Measurements from ENCODE around the gene RRP7A.
"Not testable (repeated sequence)": the region's sequence is repeated elsewhere in the genome, so short reads cannot be mapped to it uniquely, and the experiment has no call there.

The RRP7A gene, protein sequence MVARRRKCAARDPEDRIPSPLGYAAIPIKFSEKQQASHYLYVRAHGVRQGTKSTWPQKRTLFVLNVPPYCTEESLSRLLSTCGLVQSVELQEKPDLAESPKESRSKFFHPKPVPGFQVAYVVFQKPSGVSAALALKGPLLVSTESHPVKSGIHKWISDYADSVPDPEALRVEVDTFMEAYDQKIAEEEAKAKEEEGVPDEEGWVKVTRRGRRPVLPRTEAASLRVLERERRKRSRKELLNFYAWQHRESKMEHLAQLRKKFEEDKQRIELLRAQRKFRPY

DNA sequence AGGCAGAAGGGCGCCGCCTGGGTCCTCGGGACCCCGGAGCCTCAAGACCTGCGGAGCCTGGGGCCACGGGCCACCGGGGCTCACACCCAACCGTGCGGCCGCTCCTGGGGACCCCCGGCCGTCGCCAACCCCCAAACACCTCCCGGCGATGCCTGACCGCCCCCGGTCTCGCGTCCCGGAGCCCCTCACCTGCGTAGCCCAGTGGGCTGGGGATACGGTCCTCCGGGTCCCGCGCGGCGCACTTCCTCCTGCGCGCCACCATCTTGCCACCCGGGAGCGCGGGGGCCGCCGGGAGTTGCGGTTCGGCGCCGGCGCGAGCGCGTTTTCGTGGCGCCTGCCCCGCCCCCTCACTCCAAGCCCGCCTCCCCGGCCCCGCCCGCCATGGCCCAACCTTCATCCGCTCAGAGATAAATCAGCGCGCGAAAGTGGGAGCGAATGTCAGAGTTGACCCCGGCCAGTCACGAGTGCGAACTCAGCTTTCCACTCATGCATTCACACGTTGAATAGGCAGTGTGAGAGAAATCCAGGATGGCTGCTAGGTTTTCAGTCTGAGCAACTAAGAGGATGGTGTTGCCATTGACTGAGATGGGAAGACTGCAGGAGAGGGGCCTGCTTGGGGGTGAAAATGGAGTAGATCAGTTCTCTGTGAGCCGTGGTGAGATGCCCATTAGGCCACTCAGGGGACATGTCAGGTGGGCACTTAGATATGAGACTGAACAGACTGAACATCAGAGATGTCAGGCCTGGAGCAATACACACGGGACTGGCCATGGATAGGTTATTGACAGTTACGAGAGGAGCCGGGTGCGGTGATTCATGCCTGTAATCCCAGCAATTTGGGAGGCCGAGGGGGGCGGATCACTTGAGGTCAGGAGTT is at the start of gene RRP7A:
TSS of gene RRP7A (minus strand) at position 272 of the 877 bp plus-strand sequence. CDS start at position 262, 10 bp downstream.
- no peak for FAIRE-seq
- peak; percentile 57 for DNase-seq (ENCODE audit: insufficient read length, low spot score)

DNA sequence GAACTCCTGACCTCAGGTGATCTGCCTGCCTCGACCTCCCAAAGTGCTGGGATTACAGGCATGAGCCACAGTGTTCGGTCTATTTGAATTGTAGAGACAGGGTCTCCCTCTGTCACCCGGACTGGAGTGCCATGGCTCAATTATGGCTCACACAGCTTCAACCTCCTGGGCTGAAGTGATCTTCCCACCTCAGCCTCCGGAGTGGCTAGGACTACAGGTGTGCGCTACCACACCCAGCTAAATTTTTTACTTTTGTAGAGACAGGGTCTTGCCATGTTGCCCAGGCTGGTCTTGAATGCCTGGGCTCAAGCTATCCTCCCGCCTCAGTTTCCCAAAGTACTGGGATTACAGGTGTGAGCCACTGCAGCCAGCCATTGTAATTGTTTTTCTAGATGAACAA is 48.4 kb upstream of the RRP7A start:
- DNase-seq (ENCODE audit: insufficient read length, low spot score); FAIRE-seq: not testable (repeated sequence)

DNA sequence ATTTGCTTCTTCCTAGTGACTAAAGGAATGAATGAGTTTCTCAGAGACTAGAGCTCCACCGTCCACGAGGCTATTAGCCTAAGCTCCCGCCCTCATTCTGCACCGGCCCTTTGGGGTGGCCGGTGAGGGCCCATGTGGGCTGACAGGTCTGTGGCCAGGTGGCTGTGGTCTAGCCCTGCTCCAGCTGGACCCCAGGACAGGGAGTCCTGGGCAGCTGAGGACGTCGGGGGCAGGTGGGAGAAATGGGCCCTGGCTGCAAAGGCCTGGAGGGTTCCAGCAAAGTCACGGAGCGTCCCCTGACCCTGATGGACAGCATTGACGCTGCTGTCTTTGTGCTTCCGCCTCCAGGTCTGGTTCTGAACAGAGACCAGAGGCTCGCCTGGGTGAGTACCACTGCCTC is 46.4 kb upstream of the RRP7A start:
- FAIRE-seq (no peak), DNase-seq (ENCODE audit: insufficient read length, low spot score) (no peak)

DNA sequence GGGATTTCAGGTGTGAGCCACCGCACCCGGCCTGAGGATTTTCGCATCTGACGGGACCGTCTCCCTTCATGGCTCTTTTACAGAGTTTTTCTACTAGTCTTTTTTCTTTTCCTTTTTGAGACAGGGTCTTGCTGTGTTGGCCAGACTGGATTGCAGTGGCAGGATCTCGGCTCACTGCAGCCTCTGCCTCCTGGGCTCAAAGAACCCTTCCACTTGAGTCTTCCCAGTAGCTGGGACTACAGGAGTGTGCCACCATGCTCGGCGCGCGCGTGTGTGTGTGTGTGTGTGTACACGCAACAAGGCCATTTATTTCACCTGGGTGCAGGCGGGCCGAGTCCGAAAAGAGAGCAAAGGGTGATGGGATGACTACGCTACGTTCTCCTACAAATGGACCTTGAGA is 45.1 kb upstream of the RRP7A start:
- FAIRE-seq (no peak), DNase-seq (ENCODE audit: insufficient read length, low spot score) (no peak)

DNA sequence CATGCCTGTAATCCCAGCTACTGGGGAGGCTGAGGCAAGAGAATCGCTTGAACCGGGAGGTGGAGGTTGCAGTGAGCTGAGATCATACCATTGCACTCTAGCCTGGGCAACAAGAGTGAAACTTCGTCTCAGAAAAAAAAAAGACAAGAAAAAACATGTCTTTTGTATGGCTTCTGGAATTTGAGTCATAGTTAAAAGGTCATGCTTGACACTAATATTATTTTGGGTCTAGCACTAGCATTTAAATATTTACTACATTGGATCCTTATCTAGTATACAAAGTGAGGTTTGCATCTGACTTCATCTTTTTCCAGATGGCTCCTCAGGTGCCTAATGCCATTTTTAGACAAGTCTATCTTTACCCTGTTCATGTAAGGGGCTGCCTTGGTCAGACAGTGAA is 44.3 kb upstream of the RRP7A start:
- not testable (repeated sequence) for DNase-seq (ENCODE audit: insufficient read length, low spot score); FAIRE-seq

DNA sequence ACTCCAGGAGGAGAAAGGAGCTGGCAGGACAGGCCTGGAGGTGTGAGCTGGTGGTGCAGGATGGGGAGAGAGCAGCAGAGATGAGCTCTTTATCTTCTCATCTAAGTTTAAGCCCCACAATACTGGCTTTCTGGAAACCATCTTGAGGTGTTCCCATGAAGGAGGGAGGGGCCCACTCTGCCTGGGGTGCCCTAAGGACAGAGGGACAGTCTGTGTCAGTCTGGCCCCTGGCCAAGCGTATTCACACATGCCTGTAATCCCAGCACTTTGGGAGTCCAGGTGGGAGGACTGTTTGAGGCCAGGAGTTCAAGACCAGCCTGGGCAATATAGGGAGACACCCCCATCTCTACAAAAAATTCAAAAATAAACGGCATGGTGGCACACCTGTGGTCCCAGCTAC is 43.1 kb upstream of the RRP7A start:
- no peak for DNase-seq (ENCODE audit: insufficient read length, low spot score)
- FAIRE-seq: no peak

DNA sequence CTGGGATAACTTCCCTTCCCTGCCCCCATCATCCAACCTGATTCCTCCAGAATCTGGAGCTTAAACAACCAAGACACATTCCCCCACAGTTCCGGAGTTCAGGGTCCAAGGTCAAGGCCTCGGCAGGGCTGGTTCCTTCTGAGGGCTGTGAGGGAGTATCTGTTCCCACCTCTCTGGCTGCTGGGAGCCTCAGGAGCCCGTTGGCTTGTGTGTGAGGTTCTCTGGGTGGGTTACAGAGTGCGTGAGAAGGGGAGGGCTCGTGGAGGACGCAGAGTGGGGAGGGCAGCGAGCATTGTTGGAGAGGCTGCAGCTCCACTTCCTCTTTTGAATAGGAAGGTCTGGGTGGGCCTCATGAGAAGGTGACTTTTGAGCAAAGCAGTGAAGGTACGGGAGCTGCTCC is 42.7 kb upstream of the RRP7A start:
- no peak for DNase-seq (ENCODE audit: insufficient read length, low spot score)
- no peak for FAIRE-seq

DNA sequence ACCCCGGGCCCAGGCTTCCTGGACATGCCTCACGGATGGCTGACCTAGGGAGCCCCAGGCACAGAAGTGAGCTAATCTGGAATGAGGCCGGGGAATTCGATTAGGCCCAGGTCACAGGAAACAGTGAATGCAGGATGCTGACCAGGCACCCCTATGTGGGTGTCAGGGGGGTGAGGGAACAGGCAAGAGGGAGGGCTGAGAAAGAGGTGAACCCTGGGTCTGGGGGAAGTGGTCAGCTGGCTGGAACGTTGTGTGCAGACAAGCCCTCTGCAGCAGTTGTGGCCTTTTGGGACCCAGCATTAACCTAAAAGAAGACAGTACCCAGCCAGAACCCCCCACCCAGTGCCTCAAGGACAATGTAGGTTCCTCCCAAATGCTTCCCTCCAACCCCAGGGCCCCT is 42.3 kb upstream of the RRP7A start:
- FAIRE-seq (no peak), DNase-seq (ENCODE audit: insufficient read length, low spot score) (no peak)

DNA sequence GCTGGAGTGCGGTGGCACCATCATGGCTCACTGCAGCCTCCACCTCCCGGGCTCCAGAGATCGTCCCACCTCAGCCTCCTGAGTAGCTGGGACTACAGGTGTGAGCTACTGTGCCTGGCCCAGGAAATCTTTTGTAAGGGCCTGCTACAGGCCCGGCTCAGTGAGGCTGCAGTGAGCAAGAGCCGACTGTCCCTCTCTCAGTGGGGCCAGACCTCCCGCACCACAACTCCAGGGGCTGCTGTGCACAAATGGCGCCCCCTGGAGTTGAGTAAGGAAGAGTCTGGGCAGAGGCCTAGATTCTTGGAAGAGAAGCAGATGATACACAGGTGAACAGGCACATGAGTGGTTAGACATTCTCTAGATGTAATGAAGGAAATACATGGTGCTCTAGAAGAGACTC is 41.2 kb upstream of the RRP7A start:
- no peak for DNase-seq (ENCODE audit: insufficient read length, low spot score)
- no peak for FAIRE-seq

DNA sequence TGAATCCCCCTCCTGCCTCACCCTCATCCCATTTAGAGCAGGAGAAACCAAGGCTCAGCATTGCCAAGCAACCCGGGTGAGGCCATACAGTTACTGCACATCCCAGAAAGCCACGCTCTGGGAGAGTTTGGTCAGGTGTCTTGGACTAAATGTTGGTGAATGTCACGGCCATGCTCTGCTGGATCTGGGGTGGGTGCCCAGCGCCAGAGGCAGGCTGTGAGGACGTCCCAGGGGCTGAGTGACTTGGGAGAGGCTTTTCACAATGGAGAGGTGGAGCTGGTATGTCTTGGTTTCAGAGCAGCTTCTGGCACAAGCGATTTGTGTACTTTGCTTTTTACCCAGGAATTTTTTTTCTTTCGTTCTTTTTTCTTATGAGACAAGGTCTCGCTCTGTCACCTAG is 40.8 kb upstream of the RRP7A start:
- DNase-seq (ENCODE audit: insufficient read length, low spot score) (no peak), FAIRE-seq (no peak)

DNA sequence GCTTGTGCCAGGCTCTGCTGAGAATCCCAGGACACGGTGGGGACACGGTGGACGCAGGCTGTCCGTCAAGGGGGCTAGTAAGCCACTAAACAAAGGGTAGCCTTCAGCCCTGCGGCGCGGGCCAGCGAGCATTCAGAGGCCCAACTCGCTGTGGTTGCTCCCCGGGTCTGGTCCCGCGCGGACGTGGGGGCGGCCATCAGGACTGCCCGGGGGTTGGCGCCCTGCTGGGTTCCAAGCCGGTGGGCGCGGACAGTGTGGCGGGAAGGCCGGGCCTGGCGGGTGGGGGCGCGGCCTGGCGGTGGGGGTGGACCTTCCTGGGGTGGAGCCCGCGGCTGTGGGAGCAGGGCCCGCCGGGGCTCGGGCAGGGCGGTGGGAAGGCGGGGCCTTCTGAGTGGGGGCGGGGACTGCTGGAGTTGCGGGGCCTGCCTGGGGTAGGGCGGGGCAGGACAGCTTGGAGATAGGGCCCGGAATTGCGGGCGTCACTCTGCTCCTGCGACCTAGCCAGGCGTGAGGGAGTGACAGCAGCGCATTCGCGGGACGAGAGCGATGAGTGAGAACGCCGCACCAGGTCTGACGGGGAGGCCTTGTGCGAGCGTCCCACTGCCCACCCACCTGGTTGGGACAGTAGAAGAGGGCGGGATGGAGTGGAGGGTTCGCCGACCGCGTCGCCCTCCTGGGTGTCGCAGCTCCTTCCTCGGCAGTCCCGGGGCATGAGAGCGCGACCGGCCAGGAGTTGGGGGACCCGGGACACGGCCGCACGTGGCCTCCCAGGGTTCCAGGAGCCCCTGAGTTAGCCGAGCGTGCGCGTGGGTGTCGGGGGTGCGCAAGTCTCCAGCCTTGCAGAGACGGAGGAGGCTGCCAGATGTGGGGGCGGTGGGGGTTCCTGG is 34.1 kb upstream of the RRP7A start, which contains the start of gene SERHL2:
TSS of gene SERHL2 (plus strand) at position 482 of the 887 bp plus-strand sequence. CDS start at position 547, 65 bp downstream.
- FAIRE-seq: no peak
- peak; percentile 37 for DNase-seq (ENCODE audit: insufficient read length, low spot score)

DNA sequence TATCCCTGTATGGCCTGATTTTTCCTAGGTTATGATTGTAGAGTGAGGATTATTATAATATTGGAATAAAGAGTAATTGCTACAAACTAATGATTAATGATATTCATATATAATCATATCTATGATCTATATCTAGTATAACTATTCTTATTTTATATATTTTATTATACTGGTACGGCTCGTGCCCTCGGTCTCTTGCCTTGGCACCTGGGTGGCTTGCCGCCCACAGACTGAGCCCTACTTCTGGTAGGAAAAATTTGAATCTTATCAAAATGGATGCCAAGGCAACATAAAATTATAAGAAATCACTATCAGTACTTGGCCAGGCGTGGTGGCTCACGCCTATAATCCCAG is 32.7 kb upstream of the RRP7A start:
- not testable (repeated sequence) for FAIRE-seq; DNase-seq (ENCODE audit: insufficient read length, low spot score)

DNA sequence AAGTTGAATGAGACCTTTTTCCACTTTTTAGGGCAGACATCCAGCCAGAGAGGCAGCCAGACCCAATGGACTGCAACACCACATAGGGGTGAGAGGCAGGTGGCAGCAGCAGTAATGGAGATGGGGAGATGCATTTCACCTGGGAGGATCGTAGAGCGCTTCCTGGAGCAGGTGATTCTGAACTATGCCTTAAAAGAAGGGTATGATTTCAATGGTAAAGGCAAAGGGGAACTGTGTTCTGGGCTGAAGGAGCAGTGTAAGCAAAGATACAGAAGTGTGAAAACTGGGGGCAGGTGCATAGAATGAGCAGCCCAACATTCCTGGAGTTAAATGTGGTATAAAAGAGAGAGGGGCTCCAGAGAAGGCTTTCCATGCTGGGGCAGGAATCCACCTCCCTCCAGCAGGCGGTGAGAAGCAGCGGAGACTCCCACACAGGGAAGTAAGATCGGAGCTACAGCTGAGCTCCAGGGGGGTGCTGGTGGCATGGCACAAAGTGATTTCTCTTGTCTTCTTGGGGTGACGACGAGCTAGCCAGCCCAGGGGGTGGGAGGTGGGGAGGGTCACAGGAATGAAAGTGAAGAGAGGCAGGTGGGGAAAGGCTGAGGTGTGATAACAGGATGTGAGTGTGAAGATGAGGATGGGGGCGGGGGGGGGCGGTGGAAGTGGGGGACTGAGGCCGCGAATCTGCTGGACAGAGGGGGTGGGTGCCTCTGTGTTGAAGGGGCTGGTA is 29.9 kb upstream of the RRP7A start:
- no peak for FAIRE-seq
- DNase-seq (ENCODE audit: insufficient read length, low spot score): no peak

DNA sequence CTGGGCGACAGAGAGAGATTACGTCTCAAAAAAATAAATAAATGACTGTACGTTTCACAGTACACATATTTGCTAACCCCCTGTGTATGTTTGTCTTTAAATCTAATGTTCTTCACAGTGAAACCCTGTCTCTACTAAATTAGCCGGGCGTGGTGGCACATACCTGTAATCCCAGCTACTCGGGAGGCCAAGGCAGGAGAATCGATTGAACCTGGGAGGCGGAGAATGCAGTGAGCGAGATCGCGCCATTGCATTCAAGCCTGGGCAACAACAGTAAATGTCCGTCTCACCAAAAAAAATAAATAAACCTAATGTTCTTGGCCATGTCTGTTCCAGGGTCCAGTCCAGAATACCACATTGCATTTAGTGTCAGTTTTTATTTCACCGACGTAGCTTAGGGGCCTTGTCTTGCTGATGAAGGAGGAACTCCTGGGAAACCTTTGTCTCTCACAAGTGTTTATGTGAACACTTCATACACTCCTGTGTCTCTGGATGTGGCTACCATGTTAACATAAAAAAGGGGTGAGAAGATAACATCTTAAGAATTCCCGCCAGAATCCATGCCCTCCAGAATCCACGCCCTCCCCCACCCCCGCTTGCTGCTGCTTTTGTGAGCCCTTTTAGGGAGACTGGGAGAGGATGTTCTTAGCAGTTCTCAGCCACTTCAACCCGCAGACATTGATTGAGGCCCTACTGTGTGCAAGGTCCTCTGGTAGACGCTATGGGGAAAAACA is 29.2 kb upstream of the RRP7A start:
- FAIRE-seq (no peak), DNase-seq (ENCODE audit: insufficient read length, low spot score) (no peak)

DNA sequence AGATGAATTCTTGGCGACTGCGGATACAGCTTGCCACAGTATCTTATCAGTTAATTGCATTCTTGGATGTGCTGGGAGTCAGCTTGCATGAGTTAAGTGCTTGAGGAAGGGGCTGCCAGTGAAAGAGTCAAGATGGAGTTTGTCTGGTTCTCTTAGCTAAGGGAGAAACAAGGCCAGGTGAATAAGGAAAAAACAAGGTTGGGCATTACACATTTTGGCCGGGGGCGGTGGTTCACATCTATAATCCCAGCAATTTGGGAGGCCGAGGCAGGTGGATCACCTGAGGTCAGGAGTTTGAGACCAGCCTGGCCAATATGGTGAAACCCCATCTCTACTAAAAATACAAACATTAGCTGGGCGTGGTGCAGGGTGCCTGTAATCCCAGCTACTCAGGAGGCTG is 28.5 kb upstream of the RRP7A start:
- not testable (repeated sequence) for DNase-seq (ENCODE audit: insufficient read length, low spot score); FAIRE-seq

DNA sequence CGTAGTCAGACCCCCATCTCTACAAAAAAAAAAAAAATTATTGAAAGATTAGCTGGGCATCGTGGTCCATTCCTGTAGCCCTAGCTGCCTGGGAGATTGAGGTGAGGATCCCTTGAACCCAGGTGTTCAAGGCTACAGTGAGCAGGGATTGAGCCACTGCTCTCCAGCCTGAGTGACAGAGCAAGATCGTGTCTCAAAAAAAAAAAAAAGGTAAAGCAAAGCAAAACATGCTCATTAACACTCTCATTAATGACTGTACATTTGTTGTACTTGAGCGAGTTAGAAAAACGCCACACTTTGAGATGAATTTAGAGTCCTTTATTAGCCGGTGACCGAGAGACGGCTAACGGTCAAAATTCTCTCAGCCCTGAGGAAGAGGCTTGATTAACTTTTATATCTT is 28.0 kb upstream of the RRP7A start:
- FAIRE-seq (no peak), DNase-seq (ENCODE audit: insufficient read length, low spot score) (no peak)

DNA sequence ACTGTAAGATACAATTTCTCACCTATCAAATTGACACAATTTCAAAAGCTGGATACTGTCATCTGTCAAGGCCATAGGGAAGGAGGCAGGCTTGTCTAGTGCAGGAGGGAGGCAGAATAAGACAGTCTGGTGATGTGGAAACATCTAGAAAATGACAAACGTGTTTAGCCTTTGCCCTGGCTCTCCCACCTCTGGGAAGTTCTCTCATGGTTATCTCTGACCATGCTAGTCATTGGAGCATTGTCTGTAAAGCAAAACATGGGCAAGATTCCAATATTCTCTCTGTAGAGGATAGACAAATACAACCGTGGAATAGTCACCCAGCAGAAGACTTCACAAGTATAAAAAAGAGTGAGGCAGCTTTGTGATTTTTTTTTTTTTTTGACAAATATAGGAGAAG is 25.1 kb upstream of the RRP7A start:
- no peak for FAIRE-seq

DNA sequence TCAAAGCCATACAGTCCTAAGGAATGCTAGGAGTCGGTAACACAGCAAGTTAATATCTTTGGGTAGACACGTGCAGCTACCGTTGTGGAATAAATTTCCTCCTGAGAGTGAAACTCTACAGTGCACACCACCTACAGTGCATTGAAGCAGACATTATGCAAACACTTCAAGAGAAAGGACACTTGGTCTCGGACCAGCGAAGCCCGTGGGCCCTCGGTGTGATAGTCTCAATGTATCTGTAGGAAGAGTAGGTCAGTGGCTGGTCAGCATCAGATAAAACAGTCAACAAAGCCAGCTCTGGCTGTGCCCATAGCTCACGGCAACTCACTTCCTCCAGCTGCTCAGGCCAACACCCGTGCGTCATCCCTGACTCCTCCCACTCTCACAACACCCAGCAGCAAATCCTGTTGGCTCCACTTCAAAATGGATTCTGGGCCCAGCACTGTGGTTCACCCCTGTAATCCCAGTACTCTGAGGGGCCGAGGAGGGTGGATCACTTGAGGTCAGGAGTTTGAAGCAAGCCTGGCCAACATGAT is 19.7 kb upstream of the RRP7A start:
- FAIRE-seq; DNase-seq (ENCODE audit: insufficient read length, low spot score): not testable (repeated sequence)

More for the DNA sequence above, 25.1 kb upstream of the RRP7A start:
- no peak for DNase-seq (ENCODE audit: insufficient read length, low spot score)

DNA sequence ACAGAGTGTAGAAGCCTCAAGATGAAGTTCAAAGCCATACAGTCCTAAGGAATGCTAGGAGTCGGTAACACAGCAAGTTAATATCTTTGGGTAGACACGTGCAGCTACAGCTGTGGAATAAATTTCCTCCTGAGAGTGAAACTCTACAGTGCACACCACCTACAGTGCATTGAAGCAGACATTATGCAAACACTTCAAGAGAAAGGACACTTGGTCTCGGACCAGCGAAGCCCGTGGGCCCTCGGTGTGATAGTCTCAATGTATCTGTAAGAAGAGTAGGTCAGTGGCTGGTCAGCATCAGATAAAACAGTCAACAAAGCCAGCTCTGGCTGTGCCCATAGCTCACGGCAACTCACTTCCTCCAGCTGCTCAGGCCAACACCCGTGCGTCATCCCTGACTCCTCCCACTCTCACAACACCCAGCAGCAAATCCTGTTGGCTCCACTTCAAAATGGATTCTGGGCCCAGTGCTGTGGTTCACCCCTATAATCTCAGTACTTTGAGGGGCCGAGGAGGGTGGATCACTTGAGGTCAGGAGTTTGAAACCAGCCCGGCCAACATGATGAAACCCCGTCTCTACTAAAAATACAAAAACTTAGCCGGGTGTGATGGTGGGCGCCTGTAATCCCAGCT is 17.7 kb upstream of the RRP7A start:
- not testable (repeated sequence) for FAIRE-seq

More for the DNA sequence above, 17.7 kb upstream of the RRP7A start:
- DNase-seq (ENCODE audit: insufficient read length, low spot score): not testable (repeated sequence)
